Measurements from ENCODE around the gene FOXA3.

DNA sequence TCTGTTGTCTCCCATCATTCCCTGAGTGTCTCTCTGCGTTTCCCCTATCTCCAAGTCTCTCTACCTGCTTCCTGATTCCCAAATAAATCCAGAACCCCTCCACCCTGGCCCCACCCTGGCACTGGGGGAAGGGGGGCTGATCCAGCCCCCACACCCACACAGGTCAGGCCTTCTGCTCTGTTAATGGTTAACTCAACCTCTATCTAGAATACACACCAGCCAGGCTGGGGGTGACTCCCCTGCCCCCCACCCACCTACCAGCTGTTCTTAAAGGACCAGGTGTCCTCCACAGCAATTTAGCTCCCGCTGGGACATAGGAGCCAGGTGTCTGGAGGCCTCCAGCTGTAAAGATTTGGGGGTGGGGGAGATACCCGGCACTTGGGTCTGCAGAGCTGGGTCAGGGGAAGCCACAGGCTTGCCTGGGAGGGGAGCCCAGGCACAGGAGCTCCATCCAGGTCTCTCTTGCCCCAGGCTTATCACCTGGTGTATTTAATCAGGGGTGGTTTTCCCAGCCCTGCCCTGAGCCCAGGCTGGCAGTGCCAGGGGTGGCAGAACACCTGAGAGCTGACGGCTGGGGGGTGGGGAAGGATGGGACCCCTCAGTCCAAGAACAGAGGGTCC, 17.9 kb downstream of the FOXA3 start:
- TF ChIP-seq, protein P1, sequence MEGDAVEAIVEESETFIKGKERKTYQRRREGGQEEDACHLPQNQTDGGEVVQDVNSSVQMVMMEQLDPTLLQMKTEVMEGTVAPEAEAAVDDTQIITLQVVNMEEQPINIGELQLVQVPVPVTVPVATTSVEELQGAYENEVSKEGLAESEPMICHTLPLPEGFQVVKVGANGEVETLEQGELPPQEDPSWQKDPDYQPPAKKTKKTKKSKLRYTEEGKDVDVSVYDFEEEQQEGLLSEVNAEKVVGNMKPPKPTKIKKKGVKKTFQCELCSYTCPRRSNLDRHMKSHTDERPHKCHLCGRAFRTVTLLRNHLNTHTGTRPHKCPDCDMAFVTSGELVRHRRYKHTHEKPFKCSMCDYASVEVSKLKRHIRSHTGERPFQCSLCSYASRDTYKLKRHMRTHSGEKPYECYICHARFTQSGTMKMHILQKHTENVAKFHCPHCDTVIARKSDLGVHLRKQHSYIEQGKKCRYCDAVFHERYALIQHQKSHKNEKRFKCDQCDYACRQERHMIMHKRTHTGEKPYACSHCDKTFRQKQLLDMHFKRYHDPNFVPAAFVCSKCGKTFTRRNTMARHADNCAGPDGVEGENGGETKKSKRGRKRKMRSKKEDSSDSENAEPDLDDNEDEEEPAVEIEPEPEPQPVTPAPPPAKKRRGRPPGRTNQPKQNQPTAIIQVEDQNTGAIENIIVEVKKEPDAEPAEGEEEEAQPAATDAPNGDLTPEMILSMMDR (IDR thresholded peaks at IDR 0.05; ENCODE audit: poor library complexity) = no peak
- TF ChIP-seq EZH2 (IDR thresholded peaks at IDR 0.05; ENCODE audit: borderline replicate concordance) = no peak
- TF ChIP-seq EZH2phosphoT487 (IDR thresholded peaks at IDR 0.05; ENCODE audit: low read depth, severe bottlenecking, unreplicated experiment) = no peak
